HG03521 (cell line): ENCODE data around the gene ASPHD2.
A peak's percentile ranks its signal among the peaks of the same experiment; 100 is the strongest.
"Not testable (repeated sequence)": the region's sequence is repeated elsewhere in the genome, so short reads cannot be mapped to it uniquely, and the experiment has no call there.

Experiments
- ATAC-seq: cut with Tn5 transposase; IDR thresholded peaks from one replicate; pipeline ENCODE4 v1.9.1; 2021; ENCODE audit warnings: mild to moderate bottlenecking, moderate library complexity; ENCODE audit not compliant: unreplicated experiment

The ASPHD2 gene, protein sequence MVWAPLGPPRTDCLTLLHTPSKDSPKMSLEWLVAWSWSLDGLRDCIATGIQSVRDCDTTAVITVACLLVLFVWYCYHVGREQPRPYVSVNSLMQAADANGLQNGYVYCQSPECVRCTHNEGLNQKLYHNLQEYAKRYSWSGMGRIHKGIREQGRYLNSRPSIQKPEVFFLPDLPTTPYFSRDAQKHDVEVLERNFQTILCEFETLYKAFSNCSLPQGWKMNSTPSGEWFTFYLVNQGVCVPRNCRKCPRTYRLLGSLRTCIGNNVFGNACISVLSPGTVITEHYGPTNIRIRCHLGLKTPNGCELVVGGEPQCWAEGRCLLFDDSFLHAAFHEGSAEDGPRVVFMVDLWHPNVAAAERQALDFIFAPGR

DNA sequence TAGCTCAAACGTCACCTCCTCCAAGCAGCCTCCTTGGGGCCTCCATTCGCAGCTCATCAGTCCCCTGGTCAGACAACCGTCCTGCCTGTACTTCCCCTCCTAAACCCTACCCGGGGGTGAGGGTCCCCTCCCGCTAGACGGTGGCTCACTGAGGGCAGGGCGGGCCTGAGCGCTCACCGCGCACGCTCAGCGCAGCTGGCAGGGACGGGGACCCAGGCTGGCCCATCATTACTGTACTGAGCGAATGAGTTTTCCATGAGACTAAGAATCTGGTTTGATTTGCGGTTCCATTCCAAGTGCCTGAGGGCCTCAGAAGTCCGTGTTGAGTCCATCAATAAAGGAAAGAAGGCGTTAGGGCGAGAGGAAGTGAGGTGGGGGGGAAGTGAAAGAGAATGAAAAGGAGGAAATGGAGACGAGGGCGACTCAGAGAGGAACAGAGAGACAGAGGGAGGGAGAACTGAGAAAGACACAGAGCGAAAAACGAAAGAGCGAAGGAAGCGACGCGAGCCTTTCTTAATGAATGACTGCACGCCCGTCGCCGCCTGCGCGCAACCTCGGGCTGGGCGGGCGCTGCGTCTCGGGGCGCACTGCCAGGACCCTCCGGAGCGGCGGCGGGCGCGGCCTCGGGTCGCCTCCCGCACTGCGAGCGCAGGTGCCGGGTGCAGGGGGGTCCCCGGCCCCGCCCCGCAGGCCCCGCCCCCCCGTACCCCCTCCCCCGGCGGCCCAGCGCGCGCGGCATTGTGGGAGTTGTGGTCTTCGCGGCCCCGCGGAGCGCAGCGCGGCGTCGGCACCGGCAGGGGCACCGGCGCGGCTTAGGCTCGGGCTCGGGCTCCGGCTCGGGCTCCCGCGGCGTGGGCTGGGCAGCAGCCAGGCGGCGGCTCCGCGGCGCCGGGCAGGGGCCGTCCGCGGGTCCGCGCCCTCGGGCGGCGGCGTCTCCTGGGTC, at the start of gene ASPHD2:
Gene ASPHD2, plus strand, starts transcription at position 746 of the 943 bp plus-strand sequence. CDS start 4,356 bp downstream, outside the sequence.
- peak; percentile 74 for ATAC-seq

DNA sequence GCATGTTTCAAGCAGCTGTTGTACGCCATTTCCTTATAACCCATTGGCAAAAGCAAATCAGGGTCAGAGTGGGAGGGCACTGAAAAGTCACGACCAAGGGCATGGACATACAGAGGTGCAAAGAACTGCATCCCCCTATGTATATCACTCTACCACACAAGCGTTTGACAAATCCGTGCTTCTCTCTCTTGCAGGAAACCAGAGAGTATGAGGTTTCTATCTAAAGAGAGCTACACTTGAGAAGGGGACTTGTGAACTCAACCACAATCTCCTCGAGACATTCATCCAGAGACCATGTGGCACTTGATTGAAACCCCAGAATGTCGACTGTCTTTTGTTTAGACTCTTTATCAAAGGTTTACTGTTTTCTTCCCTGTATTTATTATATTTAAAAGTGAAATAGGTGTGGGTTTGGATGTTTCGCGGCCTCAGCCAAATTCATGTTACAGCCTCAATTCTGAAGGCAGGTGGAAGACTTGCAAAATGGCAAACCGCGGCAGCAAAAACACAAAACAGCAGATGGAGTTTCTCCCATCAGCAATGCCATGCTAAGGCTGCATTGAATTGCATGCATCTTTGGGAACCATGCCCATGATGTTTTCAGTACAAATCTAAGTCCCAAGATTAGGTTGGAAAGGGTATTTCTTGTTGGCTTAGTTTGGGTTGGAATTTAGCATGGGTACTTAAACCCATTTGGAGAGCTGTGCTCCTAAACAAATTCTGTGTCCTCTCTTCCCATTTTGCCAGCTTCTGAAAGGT, 48.8 kb upstream of the ASPHD2 start:
- ATAC-seq, result no peak

DNA sequence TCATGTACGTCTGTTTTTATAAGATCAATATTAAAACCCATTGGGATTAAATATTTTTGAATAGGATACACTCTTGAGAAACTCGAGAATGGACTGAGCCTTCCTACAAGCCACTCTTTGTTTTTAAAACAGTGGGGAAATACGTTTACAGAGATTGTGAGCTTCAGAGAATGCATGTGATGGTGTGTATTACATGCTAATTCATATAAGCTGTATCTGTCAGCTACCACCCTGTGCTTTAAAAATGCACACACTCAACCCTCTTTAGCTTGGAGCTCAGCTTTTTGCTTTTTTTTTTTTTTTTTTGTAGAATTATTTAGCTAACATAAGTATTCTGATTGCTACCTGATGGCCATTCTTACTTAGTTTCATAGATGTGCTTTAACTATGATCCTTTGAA, 46.3 kb upstream of the ASPHD2 start:
- no peak for ATAC-seq

DNA sequence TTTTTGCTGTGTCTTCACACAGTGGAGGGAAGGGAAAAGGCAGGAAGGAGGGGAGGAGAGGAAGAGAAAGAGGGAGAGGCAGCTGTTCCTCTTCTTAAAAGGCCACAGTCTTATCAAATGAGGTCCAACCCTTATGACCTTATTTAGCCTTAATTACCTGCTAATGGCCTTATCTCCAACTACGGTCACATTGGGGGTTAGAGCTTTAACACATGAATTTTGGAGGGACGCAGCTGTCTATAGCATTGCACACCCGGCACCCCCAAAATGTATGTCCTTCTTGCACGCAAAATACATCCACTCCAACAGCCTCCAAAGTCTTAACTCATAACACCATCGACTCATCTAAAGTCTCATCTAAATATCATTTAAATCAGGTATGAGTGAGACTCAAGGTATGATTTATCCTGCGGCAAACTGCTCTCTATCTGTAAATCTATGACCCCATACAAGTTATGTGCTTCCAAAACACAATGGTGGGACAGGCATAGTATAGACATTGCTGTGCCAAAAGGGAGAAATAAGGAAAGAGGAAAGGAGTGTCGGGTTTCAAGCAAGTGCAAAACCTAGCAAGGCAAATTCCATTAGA, 45.0 kb upstream of the ASPHD2 start:
- no peak for ATAC-seq

DNA sequence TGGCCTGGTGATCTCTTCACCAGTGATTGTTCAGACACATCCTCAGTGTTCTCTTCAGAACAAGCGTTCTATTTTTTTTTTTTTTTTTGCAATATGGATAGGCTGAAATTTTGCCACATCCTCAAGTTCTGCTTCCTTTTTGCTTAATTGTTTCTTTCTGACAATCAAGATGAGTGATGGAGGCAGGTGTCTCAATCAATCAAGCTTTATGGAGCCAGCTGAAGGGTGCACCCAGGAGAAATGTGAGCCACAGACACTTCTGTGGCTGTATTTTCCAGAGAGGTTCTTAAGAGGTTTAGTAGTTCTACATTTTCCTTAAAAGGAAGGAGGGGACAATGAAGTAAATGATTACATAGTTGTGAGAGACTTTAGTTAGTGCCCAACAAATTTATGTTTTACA, 43.9 kb upstream of the ASPHD2 start:
- no peak for ATAC-seq

DNA sequence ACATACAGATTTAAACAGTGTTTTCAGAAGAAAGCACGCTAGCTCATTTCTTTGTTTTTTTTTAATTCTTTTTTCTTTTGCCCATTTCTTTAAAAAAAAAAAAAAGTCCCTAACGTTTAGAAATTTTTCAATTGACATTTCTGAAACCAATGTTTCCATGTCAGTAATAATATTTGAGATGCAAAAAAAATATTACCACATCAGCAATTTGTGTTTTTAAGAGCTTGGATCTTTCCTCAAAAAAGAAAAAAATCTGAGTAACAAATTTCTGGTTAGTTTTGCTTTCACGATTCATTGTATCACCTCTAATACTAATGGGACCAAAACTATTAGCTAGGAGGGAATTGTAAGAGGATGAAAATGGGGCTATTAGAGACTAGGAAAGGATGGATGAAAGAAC, 39.9 kb upstream of the ASPHD2 start:
- no peak for ATAC-seq

DNA sequence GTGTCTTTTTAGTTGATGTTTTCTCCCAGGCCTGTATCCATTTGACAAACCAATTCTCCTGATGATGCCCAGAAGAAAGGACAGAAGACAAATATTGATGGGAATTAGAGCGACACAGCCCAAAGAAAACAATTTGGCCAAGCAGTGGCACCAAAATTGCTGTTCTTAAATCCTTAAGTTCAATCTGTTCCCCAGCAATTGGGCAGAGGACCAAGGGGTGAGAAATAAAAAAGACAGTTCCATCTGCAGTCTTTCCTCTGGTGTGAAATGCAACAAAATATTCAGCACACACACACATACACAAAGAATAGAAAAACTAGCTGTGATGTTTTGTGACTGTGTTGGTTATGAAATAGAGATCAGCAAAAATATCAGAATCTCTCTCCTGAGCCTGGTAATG, 38.0 kb upstream of the ASPHD2 start:
- ATAC-seq, result no peak

DNA sequence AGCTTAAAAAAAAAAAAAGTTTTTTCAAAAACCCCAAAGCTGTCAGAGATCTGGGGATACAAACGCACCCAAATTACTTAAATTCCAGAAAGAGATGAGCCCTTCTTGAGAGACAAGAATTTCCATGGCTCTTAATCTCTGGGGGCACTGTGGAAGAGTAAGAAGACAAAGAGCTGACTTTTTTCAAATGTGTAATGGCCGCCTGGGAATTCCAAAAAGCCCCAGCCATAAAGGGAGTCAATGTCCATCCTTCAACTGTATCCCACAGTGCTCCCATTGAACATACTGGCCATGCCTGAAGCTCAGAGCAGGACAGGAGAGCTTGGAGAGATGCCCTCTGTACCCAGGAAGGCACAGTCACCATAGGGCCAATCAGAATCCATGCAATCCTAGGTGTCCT, 37.4 kb upstream of the ASPHD2 start:
- no peak for ATAC-seq

DNA sequence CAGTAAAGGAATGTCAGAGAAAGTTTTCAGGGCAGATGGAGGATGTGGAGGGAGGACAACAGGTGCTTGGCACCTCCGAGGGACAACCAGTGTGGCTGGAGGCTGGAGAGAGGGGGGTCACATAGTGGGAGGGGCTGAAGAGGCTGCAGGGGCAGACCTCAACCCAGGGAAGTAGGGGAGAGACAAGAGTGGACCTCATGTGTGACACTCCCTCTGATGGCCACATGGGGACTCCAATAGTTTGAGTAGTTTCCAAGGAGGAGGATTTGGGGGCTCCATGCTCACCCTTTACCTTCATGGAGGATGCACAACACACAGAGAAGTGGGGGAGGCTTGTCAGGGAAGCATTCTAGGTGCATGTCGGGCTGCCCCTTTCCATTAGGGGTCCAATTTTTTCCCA, 35.1 kb upstream of the ASPHD2 start:
- no peak for ATAC-seq

DNA sequence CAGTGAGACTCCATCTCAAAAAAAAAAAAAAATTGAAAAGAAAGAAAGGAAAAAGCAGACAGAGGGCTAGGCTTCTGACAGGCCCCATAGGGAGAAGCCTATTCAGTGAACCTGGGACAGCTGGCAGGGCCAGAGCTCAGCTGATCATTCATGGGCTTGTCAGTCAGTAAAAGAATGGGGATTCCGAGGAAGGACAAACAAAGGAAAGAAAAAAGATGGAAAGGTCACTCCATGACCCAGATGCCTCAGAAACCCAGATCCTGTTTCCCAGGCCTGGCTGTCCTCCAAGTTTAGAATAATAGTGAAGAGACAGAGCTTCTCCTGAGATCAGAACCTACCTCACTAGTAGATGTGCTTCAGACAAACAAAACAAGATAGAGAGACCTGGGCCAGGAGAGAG, 34.3 kb upstream of the ASPHD2 start:
- no peak for ATAC-seq

DNA sequence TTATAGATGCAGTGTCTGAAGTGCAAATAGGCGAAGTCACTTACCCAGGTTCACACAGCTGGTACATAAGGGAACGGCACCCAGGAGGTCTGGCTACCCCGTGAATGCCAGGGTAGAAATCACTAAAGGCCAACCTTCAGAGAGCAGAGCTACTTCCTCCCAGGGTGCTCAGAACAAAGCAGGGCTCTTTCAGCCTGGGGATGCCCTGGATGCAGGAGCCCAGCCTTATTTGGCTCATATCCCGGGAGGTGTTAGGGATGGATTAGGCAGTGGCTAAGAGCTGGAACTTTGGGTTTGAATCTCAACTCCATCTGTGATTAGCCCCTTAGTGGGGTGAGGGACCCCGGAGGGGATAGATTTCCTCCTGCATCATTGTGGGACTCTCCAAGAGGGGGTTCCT, 33.1 kb upstream of the ASPHD2 start:
- ATAC-seq, result no peak

DNA sequence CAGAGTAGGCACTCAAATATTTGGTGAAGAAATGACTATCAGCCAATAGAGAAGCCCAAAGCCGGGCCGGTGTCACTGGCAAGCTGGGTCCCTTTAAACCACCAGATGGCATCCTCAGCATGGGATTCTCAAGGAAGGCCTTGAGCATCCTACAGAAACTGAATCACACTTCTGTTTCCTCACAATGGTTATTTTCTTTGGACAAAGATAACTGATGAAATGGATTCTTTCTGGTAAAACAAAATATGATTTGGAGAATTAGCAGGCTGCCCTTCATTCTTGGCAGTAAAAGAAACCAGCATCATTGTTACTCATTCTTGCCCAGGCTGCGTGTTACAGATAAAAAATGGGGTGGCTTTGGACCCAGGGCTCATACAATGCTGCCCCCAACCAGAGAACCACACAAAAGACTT, 30.3 kb upstream of the ASPHD2 start:
- no peak for ATAC-seq

DNA sequence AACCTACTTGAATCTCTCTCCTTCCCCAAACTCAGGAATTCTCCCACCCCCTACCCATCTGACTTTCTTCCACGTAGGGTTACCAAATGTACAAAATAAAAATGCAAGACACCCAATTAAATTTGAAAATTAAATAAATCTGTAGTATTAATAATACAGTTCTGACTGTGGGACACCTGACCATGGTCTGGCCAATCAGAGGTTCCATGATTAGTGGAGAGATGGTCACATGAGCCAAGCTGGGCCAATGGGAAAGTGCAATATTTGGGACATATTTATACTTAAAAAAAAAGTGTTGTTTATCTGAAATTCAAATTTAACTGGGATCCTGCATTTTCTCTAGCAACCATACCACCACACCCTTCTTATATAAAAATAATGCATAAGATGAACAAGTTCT, 29.8 kb upstream of the ASPHD2 start:
- ATAC-seq, result no peak

DNA sequence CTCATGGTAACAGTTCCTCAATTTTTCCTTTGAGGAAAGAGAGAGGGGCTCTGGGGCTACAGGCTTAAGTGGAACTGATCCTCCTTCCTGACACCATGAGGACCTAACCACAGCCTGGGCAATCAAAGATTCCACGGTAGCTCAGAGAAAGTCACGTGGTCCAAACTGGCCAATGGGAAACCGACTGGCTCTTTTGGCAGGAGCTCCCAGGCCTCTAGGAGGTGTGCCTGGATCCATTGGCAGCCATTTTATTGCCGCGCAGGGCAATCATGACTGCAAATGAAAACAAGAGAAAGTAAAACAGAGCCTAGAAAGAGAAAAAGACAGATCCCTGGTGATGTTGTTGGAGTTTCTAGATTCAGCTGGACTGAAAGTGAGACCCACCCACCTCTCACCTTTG, 27.3 kb upstream of the ASPHD2 start:
- ATAC-seq, result no peak

DNA sequence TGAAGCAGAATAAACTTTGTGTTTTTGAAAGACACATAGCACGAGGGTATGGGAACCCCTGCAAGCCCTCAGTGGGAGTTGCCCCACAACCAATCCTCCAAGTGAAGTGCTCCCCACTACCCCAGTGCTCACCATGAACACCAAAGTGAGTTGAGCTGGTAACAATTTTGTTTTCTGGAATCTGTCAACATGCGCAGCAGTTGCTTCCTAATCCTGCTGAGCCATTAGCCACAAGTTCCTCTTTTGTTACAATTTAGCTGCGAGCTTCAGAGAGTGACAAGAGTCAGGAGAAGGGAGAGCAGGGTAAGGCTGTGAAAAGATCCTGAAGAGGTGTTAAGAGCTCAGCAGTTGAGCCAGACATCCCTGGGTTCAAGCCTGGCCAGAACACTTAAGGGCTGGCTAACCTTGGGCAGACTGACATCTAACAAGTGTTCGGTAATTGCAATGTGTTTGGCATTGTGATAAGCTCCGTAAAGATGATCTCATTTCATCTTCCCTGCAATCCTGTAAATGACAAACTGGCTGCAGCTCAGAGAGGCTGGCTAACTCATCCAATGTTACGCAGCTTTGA, 24.1 kb upstream of the ASPHD2 start:
- ATAC-seq, result no peak

DNA sequence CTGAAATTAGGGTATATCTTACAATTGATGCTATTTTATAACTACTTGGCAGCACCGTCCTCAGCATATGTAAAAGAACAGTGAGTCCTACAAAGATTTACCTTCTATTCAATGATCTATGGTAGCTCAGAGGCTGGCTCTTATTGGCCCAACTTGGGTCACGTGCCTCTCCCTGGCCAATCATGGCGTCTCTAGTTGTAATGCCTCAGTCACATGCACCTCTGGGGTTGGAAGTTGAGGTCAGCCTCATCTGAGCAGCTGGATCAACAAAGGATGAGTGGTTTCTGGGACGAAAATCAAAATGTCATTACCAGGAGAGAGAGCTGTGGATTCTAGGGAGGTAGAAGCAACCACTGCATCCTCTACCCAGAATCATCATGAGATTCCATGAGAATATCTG, 22.9 kb upstream of the ASPHD2 start:
- ATAC-seq, result no peak

DNA sequence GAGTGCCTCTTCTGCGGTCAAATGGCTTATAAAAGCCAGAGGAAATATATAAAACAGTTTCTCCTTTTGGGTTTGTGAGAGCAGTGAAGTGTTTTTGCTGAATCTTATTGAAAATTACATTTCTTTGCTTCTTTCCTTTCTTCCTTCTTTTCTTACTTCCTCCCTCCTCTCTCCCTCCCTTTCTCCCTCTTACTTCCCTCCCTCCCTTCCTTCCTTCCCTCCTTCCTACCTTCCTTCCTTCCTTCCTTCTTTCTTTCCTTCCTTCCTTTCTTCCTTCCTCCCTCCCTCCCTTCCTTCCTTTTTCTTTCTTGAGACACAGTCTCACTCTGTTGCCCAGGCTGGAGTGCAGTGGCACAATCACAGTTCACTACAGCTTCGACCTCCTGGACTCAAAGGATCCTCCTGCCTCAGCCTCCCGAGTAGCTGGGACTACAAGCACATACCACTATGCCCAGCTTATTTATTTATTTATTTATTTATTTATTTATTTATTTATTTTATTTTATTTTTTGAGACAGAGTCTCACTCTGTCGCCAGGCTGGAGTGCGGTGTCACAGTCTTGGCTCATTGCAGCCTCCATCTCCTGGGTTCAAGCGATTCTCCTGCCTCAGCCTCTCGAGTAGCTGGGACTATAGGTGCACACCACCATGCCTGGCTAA, 20.4 kb upstream of the ASPHD2 start:
- not testable (repeated sequence) for ATAC-seq

DNA sequence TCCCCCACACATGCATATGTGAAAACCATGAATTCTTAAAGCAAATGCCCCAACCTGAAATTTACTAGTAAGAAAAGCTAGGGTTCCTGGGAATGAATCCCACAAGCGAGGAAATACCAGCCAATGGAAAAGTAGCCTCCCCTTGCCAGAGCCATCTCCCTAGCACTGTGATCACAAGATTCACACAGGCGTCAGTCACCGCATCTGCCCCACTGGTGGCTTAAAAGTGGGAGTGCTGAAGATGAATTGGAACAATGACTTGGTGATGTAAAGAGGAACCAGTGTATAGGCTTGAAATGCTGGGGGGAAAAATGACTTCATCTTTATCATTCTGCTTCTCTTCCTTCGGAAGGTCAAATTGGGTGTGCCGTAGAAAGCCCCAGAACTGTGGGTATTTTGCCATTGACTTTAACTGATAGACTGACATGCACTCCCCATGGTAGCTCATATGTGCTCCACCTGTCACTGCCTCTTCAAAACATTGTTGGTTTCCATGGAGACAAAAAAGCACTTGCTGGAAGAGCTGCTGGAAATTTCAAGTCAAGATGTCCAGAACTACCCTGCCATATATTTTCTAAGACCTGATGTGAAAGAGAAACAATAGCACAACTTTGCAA, 19.2 kb upstream of the ASPHD2 start:
- ATAC-seq, result no peak

DNA sequence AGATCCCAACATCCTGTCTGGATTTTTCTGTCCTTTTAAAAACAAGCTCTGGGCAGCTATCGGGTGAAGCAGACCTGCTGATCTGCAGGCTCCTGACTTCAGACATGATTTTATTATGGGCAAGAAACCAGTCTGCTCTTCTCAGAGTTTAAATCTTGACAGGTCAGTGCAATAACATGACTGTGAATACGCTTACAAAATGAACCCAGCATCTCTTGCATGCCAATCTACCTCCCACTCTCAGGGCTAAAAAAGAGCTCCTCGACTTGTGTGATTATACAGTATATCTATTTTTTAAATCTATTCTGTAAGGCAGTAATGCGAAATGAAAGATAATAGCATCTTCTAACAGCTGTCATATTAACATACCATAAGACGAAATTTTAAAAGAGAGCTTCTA, 18.7 kb upstream of the ASPHD2 start:
- ATAC-seq, result no peak

DNA sequence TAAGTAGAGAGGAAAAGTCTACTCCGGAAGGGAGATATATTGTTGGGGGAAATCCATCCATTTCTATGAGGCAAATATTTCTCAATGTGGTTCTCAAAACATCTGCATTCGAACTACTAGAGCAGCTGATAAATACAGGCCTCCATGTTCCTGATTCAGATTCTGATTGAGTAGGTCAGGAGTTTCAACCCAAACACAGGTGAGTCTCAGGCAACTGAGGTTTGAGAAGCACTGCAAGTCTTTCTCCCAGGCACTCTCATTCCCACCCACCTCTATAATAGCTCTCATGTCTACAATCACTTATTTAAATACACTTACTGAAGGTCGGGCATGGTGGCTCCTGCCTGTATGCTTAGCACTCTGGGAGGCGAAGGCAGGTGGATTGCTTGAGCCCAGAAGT, 14.7 kb upstream of the ASPHD2 start:
- no peak for ATAC-seq
